ENCODE measurements around the gene DPYSL3.
"Not testable (repeated sequence)": the region's sequence is repeated elsewhere in the genome, so short reads cannot be mapped to it uniquely, and the experiment has no call there.

The DPYSL3 gene

DNA sequence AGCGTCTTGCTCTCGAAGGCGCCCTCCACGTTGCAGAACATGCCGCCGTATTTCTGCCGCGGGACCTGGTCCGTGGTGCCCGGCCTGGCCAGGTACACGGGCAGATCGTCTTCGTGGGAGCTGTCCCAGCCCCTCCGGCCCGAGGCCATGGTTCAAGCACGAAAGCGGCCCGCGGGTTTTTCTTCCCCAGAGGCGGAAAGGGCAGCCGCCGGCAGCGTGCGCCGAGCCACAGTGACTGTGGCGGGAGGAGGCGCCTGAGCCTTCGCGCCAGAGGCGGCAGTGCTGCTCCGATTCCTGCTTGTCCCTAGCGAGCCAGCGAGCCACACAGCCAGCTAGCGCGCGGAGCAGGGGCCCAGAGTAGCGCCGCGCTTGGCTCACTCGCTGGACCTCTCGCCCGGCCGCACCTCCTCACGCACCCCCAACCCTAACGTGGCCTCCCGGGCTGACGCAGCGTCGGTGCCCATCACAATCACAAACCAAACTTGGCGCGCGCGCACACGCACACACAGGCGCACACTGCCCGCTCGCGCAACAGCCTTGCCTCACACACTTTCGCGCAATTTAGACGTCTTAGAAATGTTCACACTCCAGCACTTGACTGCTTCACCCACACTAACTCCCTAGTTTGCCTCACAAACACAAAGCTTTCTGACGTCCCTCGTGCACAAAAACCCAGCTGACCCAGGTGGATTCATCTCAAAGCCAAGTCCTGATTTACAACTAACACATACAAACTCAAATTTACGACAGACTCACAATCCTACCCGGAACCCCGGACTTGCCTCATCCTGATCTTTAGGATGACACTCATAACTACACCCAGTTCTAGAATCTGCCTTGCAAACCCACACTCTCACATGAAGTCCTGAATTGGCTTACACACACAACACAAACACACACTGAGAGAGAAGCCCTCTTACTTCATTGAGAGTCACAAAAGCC lies at the start of gene DPYSL3:
Gene DPYSL3 (minus strand): TSS at position 359 of the 942 bp plus-strand sequence. CDS start 210 bp downstream, at position 149.
- no peak for DNase-seq (ENCODE audit: low read depth in 4 of 4, low spot score in 1 of 4)

DNA sequence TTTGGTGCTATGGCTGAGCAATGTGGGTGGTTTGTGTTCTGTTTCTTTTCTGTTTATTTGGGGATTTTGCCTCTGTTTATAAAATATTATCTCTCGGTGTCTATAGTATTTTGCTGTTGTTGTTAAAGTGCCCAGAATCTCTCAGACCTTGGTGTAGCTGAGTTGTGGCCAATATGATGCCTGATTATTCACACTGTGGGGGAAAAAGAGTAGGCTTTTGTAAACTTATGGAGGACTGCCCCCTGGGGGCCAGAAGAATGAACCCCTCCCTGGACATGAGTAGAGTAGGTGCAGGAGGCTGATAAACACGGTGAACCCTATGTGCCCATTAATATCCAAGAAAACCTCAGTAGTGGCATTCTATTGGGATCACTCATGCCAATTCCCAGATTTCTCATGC lies 49.0 kb upstream of the DPYSL3 start:
- DNase-seq (ENCODE audit: low read depth in 4 of 4, low spot score in 1 of 4): no peak

DNA sequence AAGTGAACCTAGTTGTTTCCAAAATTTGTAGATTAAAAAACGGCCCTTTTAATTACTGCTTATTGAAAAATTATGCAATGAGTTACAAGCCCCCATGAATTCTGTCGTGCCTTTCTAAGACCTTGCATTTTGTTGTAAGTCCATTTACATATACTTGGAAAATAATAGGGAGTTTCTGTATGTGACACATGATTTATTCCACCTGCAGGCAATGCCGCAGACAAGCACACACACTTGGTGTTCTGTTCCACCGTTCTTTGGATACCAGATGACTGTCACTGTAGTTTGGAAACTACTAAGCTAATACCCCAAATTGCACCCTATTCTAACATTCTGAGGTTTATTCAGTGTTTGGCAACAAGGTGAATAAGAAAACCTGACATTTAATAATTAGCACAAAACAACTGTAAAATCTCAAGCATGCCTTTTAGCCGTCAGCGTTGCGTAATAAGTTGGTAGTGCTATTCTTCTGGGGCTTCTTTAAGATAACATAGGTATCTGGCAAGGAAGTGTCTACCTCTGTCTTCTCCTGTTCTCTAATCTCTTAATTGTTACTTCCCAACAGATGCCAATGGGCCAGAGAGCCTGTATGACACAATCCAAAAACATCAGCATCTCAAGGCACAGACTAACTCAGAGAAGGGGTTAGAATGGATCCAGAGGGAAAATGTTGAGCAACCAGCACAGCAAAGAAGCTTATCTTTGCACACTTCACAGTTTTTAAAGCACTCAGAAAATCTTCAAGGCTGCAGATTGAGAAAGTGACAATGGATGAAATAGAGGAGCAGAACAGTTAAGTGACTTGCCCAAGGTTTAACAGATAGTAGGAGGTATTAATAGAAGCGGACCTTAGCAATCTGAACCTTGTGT lies 48.2 kb upstream of the DPYSL3 start:
- DNase-seq (ENCODE audit: low read depth in 4 of 4, low spot score in 1 of 4): no peak

DNA sequence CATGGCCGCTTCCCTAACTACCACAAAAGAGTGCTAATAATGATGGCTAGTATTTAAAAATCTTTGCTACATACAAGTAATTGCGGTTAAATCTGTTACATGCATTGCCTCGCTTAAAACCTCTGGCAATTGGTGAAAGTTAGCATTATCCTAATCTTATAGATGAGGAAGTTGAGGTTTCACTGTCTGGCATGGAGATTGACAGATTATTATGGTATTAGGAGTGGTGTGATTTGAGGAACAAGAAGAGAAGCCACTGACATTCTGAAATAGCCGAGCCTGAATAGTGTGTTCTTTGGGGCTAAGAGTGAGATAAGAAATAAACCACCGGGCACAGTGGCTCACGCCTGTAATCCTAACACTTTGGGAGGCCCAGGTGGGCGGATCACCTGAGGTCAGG lies 45.3 kb upstream of the DPYSL3 start:
- DNase-seq (ENCODE audit: low read depth in 4 of 4, low spot score in 1 of 4): no peak

DNA sequence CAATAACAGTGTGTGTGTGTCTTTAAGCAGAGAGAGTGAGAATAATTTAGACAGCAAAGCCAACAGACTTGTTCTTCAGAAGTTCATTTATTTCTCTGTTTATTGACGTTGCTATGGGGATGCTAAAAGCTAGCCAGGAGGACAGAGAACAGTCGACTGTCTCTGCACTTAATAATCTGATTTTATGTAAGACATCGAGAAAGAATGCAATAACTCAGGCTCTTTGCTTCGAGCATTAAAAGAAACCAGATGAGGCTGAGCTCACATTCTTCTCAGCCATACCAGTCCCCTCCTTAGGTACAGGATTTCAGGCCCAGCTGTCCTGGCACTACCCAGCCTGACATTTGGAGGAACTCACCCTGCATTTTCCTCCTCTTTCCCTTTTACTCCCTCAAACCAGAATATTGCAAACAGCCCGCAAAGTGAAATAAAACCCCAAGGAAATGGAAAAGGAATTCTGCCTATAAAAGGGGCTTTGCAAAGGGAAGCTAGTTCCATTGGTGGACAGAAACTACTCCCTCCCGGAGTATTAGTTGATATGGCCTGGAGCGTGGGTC lies 44.5 kb upstream of the DPYSL3 start:
- no peak for DNase-seq (ENCODE audit: low read depth in 4 of 4, low spot score in 1 of 4)

DNA sequence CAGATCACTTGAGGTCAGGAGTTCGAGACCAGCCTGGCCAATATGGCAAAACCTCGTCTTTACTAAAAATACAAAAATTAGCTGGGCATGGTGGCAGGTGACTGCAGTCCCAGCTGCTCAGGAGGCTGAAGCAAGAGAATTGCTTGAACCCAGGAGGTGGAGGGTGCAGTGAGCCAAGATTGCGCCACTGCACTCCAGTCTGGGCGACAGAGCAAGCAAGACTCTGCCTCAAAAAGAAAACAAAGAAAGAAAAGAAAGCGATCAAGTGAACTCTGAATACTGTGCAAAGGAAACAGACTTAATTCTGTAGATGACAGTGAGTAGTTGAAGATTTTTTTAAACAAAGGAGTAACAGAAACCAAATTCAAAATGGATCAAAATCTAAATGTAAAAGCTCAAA lies 43.9 kb upstream of the DPYSL3 start:
- not testable (repeated sequence) for DNase-seq (ENCODE audit: low read depth in 4 of 4, low spot score in 1 of 4)

DNA sequence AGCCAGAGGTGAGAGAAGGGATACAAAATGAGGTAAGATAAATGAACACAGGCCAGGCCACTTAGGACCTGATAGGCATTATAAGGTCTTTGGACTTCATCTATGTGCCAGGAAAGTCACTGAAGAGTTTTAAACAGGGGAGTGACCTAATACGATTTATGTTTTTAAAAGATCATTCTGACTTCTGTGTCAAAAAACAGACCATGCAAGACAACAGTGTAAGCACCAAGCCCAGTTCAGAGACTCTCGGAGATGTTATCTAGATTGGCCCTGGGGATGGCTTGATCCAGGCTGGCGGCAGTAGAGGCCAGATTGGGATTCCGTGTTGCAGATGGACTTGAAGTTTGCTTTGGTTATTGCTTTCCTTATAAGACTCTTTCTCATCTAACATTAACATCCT lies 43.0 kb upstream of the DPYSL3 start:
- DNase-seq (ENCODE audit: low read depth in 4 of 4, low spot score in 1 of 4): no peak

DNA sequence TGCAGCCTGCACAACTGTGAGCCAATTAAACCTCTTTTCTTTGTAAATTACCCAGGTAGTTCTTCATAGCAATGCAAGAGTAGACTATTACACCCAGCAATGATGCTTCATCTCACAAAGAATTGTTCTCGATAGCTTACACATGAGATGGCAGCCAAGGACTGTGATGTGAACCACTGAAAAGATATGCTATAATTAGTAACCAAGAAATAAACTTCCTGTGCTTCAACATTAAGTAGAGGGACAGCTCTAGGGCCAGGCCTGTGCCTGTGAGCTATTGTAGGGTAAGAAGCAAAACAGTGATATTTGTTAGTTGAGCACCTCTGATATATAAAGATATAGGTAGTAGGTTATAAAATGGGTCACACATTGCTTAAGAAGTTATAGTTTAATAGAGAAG lies 41.8 kb upstream of the DPYSL3 start:
- DNase-seq (ENCODE audit: low read depth in 4 of 4, low spot score in 1 of 4): no peak

DNA sequence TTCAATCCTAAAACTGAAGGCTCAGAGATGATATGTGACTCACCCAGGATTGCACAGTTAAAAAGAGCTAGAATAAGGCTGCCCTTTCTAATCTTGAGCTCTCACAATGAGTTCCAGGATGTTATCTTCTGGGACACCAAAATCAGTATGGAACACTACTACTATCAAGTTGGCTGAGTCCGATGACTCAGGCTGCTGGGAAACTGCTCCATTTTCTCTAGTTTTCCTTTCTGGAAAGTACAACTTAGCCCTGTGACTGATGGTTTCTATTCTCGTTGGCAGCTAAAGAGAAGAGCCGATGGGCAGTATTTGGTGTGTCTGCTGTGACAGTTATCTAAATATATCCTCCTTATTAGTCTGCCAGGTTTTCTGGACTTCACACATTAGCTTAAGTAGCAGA lies 37.9 kb upstream of the DPYSL3 start:
- DNase-seq (ENCODE audit: low read depth in 4 of 4, low spot score in 1 of 4): no peak

DNA sequence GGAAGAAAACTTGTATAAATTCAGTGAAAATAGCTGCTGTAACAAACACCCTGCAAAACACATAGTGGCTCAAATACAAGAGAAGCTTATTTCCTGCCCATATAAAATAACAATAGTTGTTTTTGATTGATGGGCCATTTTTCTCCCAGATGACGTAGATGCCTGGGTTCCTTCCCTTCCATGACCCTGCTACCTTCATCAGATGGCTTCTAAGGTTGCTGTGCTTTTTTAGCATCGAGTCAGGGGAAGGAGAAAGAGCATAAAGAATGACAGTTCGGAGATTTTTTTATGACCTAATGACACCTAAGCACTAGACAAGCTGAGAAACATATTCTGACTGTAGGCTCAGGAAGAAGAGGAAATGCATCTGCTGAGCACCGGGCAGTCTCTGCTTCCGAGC lies 34.7 kb upstream of the DPYSL3 start:
- DNase-seq (ENCODE audit: low read depth in 4 of 4, low spot score in 1 of 4): no peak

DNA sequence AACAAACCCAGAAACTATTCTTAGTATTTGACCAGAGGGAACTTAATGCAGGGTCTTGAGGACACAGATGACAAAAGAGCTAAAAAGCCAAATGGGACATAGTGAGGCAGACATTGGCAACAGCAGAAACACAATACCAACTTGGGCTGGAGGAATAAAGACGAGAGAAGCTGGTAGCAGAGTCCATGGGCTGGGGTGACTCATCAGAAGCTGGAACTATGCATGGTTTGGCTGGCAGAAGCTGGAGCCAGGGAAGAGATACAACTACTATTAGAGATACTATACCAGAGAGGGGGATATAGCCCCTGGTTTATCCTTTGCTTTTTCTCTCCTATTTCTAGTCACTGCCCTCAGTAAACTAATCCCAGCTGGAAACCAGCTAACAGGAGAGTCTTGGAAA lies 29.2 kb upstream of the DPYSL3 start:
- no peak for DNase-seq (ENCODE audit: low read depth in 4 of 4, low spot score in 1 of 4)

DNA sequence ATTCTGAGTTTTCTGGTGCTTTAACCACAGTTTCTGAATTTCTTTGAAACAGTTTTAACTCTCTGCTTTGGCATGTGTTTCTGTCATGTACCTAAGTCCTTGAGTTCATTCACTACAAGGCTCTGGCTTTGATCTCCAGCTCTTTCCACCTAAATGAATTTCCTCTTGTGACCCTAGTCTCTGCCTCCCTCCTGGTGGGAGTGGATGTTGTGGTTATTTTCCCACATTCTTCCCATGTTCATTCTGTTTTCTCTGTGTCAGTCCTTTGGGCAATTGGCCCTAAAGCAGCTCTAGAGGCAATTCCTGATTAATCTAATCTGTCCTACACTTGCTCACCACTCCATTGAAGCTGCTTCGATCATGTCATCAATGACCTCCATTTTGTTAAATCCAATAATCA lies 28.4 kb upstream of the DPYSL3 start:
- no peak for DNase-seq (ENCODE audit: low read depth in 4 of 4, low spot score in 1 of 4)

DNA sequence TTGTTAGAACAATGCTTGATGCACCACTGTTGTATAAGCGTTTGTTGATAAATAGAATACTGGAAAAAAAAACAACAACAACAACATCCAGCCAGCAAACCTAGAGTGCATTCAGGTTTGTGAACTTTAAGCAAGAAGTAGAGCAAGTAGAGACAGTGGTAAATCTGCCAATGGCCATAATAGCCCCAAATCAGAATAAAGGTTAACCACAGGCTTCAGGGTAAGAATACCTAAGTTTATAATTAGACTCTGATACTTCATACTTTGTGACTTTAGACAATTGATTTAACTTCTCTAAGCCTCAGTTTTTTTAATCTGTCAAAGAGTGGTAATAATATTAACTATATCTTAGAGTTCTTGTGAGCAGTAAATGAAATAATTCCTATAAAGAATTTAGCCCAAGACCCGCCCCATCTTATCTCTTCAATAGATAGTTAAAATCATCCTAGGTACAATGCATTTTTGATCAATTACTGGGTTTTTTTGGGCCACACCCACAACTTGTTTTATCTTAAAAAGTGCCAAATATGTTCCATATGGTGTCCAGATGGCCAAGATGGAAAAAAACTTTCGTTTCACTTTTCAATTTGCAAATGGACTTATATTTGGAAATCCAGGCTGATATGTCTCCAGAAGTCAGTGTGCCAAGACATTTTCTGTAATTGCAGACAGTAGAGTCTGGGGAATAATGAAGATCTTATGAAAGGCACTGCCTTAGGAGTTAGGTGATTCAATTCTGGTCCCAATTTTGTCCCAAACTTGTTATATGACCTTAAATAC lies 24.5 kb upstream of the DPYSL3 start:
- no peak for DNase-seq (ENCODE audit: low read depth in 4 of 4, low spot score in 1 of 4)

DNA sequence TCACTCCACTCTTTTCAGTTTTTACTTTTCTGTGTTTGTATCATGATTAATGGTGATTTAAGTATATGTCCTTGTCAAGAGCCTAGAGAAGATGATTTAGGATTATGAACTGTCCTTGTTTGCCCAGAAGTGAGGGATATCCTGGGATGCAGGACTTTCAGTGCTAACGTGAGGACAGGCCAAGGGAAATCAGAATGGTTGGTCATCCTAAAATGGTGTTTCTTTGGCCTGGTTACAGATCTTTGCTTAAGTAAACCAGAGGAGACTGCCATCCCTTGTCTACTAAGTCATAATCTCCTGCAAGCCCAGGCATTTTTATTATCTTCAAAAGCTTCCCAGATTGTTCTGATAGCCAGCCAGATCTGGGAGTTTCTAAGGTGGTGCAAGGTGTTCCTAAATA lies 22.3 kb upstream of the DPYSL3 start:
- no peak for DNase-seq (ENCODE audit: low read depth in 4 of 4, low spot score in 1 of 4)

DNA sequence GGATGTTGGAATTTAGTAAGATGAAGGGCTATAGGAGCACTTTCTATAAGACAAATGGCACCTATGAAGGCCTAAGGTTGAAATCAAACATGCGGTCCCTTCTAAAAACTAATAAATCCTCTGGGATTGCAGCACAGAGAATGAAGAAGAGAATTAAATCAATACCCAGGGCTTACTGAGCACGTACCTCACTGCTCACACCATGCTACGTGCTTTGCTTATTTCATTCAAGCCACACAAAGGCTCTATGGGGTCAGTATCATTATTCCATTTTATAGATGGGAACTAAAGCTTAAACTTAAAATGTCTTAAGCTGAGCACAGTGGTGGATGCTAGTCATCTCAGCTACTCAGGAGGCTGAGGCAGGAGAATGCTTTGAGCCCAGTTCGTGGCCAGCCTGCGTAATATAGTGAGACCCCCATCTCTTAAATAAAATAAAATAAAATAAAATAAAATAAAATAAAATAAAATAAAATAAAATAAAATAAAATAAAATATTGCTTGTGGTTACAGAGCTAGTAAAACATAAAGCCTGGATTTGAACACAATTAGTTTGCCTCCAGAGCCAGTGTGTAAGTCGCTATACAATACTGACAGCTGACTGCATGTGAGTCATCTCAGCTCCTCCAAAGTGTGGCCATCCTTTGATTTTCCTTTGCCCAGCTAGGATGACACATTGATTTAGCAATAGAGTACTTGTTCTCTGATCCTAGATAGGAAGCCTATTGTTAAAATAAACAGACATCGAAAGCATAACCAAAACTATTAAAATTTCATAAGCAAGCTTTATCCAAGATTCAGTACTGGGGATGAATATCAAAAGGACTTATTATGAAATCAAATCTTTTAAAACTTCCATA lies 20.9 kb upstream of the DPYSL3 start:
- no peak for DNase-seq (ENCODE audit: low read depth in 4 of 4, low spot score in 1 of 4)

DNA sequence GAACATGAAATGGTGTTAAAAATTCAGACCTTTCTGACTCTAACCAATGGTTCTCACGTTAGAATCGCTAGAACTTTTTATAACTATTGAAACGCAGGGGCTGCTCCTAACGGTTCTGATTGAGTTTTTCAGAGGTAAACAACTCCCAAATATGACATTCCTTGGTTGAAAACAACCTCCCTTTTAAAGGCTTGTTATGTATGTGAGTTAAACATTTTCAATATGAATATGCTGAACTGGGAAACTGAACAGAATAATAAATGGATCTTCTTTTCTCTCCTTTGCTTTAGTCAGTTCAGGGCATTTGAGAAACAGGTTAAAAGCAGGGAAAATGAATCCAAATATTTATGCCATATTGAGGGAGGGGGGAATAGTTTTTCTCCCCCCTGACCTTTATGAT lies 13.2 kb upstream of the DPYSL3 start:
- no peak for DNase-seq (ENCODE audit: low read depth in 4 of 4, low spot score in 1 of 4)

DNA sequence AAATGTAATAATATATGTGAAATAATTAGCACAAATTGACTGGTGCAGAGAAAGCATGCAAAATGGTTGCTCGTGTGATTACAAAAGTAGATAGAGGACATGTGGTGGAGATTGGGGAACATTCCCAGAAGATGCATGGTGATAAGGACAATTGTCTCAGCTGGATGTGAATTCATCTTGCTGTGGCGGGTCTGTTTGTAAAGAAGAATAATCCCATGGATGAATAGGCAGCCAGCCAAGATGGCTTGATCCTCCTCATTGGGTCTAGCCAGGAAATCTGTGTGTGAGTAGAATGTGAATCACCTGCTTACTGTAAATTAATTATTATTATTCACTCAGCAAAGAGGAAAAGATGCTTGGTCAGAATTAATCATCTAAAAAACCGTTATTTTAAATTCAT lies 12.6 kb upstream of the DPYSL3 start:
- DNase-seq (ENCODE audit: low read depth in 4 of 4, low spot score in 1 of 4): no peak

DNA sequence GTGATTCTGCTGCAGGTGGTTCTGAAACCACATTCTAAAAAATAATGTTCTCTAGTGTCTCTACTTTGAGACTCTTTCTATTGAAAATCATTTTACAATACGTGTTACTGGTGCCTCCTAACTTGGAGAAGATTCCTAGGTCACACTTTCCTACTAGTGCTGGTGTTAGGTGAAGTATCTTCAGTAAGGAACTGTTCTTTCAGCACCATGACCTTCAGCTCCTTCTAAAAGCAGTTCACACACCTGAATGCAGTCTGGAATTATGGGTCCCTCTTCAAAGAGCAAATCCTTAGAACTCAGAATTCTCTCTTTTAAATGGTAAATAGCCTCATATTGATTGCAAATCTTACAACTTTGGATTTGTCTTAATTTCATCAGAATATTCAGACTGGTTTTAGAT lies 10.6 kb upstream of the DPYSL3 start:
- no peak for DNase-seq (ENCODE audit: low read depth in 4 of 4, low spot score in 1 of 4)

DNA sequence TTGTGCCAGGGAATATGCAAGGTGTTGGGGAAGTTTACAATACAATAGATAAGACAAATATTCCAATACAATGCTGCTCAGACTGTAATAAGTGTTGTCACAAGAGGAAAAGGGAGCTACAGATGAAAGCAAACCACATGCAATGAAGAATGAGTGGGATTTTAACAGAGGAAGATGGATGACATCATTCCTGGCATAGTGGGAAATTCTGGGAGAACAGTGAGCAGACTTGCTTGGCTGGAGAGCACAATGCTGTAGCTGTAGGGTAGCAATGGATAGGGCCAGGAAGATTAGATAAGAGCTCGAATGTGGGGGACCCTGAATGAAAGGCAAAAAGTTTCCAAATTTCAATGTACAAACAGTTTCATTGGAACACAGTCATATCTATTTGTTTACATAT lies 9.5 kb upstream of the DPYSL3 start:
- no peak for DNase-seq (ENCODE audit: low read depth in 4 of 4, low spot score in 1 of 4)

DNA sequence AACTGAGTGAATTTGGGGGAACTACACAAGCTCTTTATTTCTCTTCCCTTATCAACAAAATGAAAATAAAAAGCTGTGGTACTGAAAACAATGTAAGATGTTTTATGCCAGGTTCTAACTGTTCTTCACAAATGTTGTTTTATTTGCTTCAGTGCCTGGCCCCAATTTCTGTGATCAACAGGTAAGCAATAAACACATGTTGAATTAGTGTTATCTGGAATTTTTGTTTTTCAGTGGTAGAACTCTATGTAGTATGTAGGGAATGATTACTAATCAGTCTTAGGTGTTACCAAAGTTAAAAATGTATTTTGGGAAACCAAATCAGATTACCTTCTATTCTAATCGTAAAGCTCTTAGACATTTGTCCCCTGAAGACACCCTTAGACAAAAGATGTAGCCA lies 7.5 kb upstream of the DPYSL3 start:
- no peak for DNase-seq (ENCODE audit: low read depth in 4 of 4, low spot score in 1 of 4)
